ENCODE measurements around the gene ARID5B. TPM values are rescaled to one million over a fixed set of nuclear protein-coding genes. Genes with fewer than 3 reads are reported as not detected.

The ARID5B gene
- 10 to 100 TPM in 3 of 4 donors, 1 to 10 TPM in 1; 7.6 to 36.3 (median 21.2) TPM for total RNA-seq

DNA sequence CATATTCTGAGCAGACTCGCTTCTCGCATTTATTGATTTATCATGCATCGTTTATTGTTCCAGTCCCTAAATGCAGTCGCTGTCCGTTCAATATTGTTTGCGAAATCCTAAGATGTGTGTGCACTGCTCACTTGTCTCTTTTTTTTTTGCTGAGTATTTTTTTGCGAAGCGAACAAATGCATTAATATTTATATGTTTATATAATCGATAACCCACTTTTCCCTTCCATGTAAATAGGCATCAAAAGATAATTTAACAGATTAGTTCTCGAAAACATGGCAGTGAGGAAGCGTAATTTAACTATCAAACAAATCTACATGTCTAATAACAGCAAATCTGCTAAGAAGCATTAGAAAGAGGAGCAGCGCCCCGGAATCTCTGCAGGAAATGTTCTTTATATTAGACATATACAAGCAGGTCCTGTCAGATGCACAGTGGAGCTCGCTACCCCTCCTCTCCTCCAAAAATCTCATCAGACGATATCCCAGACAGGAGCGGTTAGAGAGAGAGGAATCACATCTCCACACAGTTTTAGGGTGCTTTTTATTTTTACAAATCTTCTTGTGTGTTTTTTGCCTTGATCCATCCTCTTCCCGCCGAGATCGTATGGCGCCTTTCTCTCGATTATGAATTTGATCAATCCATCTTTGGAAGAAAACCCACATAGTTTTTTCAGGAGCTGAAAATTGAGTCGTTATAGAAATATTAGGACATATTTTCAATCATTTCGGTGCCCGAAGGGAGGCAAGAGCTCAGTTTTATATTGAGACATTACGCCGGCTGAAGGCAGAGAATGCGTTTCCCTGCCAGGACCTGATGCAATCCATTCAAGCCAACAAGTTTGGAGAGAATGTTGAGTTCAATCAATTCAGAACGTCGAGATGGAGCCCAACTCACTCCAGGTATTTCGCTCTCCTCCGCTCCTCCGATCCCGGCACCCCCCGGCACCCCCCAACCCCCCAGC lies at the start of gene ARID5B:
Gene ARID5B, plus strand, starts transcription at position 871 of the 964 bp plus-strand sequence. Its CDS starts 11 bp downstream, at position 882.
- WGBS, 2 donors, result 1% methylated on average over 34 of the region's 34 CpGs
- intact Hi-C loops (cut with DNase I), result no loop called here
- peak; percentile 28 to 41 for DNase-seq
- Histone ChIP-seq H3K4me3 (replicated peaks in 1 of 3) (peak within 1 kb of the TSS in 2 of 3 donors; percentile 3 to 67), H3K36me3 (no peaks in the 10 kb centered on the region), H3K9me3 (no peaks in the 10 kb centered on the region), H3K27ac (peak within 1 kb of the TSS; percentile 16 to 97 (median 95)), H3K4me1 (peaks cover 6 to 7% of the 10 kb centered on the region in 2 donors), H3K27me3 (no peaks in the 10 kb centered on the region)
- TF ChIP-seq POLR2A (IDR thresholded peaks at IDR 0.05), result no peak
- TF ChIP-seq, protein P1, sequence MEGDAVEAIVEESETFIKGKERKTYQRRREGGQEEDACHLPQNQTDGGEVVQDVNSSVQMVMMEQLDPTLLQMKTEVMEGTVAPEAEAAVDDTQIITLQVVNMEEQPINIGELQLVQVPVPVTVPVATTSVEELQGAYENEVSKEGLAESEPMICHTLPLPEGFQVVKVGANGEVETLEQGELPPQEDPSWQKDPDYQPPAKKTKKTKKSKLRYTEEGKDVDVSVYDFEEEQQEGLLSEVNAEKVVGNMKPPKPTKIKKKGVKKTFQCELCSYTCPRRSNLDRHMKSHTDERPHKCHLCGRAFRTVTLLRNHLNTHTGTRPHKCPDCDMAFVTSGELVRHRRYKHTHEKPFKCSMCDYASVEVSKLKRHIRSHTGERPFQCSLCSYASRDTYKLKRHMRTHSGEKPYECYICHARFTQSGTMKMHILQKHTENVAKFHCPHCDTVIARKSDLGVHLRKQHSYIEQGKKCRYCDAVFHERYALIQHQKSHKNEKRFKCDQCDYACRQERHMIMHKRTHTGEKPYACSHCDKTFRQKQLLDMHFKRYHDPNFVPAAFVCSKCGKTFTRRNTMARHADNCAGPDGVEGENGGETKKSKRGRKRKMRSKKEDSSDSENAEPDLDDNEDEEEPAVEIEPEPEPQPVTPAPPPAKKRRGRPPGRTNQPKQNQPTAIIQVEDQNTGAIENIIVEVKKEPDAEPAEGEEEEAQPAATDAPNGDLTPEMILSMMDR (IDR thresholded peaks at IDR 0.05), result no peak

- Histone ChIP-seq H3K27me3 (no peaks in the 10 kb centered on the region), H3K9me3 (no peaks in the 10 kb centered on the region), H3K4me3 (replicated peaks in 1 of 3) (no peak overlapping the region), H3K36me3 (no peaks in the 10 kb centered on the region), H3K27ac (no peak overlapping the region), H3K4me1 (no peaks in the 10 kb centered on the region)
- WGBS, 2 donors, result 82 to 86% methylated on average over 2 of the region's 2 CpGs
- no peak for TF ChIP-seq POLR2A (IDR thresholded peaks at IDR 0.05)
- TF ChIP-seq, protein P1 (IDR thresholded peaks at IDR 0.05), result no peak
- DNase-seq, result no peak
- intact Hi-C loops (cut with DNase I), result no loop called here
These were observed 49.2 kb upstream of the ARID5B start for GRCh38 chr10:61852261-61852660.

- H3K27ac ChIP-seq, result no peak overlapping the region
- no peaks in the 10 kb centered on the region for H3K36me3 ChIP-seq
- DNase-seq, result no peak
- H3K27me3 ChIP-seq, result no peaks in the 10 kb centered on the region
- intact Hi-C loops (cut with DNase I), result no loop called here
- no peaks in the 10 kb centered on the region for H3K4me1 ChIP-seq
- no peak overlapping the region for H3K4me3 ChIP-seq (replicated peaks in 1 of 3)
- whole genome bisulfite sequencing, 2 donors, result 84 to 87% methylated on average over 3 of the region's 3 CpGs
- TF ChIP-seq, protein P1 (IDR thresholded peaks at IDR 0.05), result no peak
- TF ChIP-seq POLR2A (IDR thresholded peaks at IDR 0.05), result no peak
- no peaks in the 10 kb centered on the region for H3K9me3 ChIP-seq
These were observed 45.7 kb upstream of the ARID5B start for GRCh38 chr10:61855771-61856170.

DNA sequence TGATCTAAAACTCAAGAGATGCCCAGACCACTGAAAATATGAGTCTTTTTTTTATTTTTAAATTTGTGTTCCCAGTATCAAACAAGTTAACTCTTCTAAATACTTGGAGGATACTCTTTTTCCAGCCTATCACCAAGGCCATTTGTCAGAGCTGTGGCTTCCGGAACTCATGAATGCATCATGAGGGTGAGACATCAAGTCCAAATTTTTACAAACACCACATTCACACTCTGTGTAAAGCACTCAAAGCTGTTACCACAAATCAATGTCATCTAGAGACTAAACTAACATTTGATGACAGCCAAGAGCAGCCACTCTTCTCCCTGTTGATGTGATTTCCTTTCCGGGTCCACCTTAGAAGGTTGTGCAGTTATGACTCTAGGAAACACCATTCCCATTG lies 43.8 kb upstream of the ARID5B start:
- DNase-seq, result no peak
- H3K27ac ChIP-seq, result no peak overlapping the region
- H3K9me3 ChIP-seq, result no peaks in the 10 kb centered on the region
- WGBS, 2 donors, result 96% methylated on average over 2 of the region's 2 CpGs
- no peaks in the 10 kb centered on the region for H3K27me3 ChIP-seq
- H3K36me3 ChIP-seq, result no peaks in the 10 kb centered on the region
- no peak overlapping the region for H3K4me3 ChIP-seq (replicated peaks in 1 of 3)
- no peaks in the 10 kb centered on the region for H3K4me1 ChIP-seq
- TF ChIP-seq POLR2A (IDR thresholded peaks at IDR 0.05), result no peak
- TF ChIP-seq, protein P1 (IDR thresholded peaks at IDR 0.05), result no peak
- intact Hi-C loops (cut with DNase I), result no loop called here

DNA sequence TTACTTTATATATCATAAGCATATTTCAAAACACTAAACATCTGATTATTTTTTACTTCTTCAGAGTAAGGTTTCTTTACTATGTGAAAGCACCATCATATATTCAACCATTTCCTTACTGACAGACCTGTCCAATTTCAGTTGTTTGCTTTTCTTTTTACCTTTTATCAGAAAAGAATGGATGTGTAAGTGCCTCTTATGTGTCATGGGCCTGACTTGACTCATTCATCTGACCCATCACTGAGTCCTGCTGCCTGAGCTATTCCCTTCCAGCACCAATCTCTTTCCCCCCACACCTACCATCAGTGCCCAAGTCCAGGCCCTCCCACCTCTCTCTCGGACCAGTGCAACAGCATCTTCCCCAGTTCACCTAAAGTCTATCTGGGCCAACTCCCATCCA lies 41.7 kb upstream of the ARID5B start:
- H3K27ac ChIP-seq, result no peak overlapping the region
- 92 to 100% methylated on average over 1 of the region's 1 CpG for WGBS, 2 donors
- H3K27me3 ChIP-seq, result no peaks in the 10 kb centered on the region

More for the DNA sequence above, 41.7 kb upstream of the ARID5B start:
- no peaks in the 10 kb centered on the region for H3K36me3 ChIP-seq
- no peaks in the 10 kb centered on the region for H3K4me1 ChIP-seq
- no peak for DNase-seq
- intact Hi-C loops (cut with DNase I), result no loop called here
- no peak overlapping the region for H3K4me3 ChIP-seq (replicated peaks in 1 of 3)
- no peaks in the 10 kb centered on the region for H3K9me3 ChIP-seq
- TF ChIP-seq, protein P1 (IDR thresholded peaks at IDR 0.05), result no peak
- TF ChIP-seq POLR2A (IDR thresholded peaks at IDR 0.05), result no peak
